Tibial nerve (tissue), 3 donors: Measurements from ENCODE around the gene TCP11.

Source experiments
- POLR2A ChIP-seq, 2 donors: fragments of 450-650 bp; IDR thresholded peaks; one replicate each; pipeline ENCODE4 v1.6.1; 2017; ENCODE audit warnings: antibody characterized with exemption in 2 of 2, mild to moderate bottlenecking in 2 of 2, moderate library complexity in 2 of 2
- TF ChIP-seq, protein P1 (sequence below), 5 experiments: fragments of 200-600 bp in 3 of 5; fragments of 450-650 bp in 2 of 5; sonication (generic) in 3 of 5; IDR thresholded peaks; one replicate each; pipeline ENCODE4 v1.5.1; 2016 to 2019; ENCODE audit warnings: antibody characterized with exemption in 5 of 5, mild to moderate bottlenecking in 3 of 5, moderate library complexity in 2 of 5

DNA sequence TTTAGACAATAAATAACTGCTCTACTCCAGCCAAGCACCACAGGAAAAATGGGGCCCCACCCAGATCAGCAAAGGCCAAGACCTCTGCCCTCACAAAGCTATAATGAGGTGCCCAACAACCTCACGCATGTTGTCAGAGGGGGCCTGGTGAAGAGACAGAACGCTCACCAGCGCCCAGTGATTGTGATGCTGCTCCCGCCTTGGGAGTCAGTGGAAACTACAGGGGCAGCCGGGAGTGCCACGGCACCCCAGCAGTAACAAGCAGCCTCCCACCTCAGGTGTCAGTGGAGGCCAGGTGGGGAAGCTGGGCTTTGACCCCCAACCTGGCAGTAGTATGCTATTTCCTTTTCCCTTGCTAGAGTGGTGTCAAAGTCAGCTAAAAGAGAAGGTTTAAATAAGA is 47.4 kb downstream of the TCP11 start:
- TF ChIP-seq, protein P1, sequence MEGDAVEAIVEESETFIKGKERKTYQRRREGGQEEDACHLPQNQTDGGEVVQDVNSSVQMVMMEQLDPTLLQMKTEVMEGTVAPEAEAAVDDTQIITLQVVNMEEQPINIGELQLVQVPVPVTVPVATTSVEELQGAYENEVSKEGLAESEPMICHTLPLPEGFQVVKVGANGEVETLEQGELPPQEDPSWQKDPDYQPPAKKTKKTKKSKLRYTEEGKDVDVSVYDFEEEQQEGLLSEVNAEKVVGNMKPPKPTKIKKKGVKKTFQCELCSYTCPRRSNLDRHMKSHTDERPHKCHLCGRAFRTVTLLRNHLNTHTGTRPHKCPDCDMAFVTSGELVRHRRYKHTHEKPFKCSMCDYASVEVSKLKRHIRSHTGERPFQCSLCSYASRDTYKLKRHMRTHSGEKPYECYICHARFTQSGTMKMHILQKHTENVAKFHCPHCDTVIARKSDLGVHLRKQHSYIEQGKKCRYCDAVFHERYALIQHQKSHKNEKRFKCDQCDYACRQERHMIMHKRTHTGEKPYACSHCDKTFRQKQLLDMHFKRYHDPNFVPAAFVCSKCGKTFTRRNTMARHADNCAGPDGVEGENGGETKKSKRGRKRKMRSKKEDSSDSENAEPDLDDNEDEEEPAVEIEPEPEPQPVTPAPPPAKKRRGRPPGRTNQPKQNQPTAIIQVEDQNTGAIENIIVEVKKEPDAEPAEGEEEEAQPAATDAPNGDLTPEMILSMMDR (IDR thresholded peaks at IDR 0.05), result no peak
- TF ChIP-seq POLR2A (IDR thresholded peaks at IDR 0.05), result no peak
